Cardiac fibroblast (primary cell): ENCODE data around the gene OR6B1.
A peak's percentile ranks its signal among the peaks of the same experiment; 100 is the strongest.

ENCODE experiments used
- DNase-seq, 2 donors: peaks; one replicate each; pipeline versions ENCODE4 v3.0.0 to v3.0.0-alpha.2; 2010; ENCODE audit warnings: low read depth in 2 of 2
- H3K4me3 ChIP-seq, 2 donors: replicated peaks in 1 of 2; 1 replicate in 1 of 2; 2 replicates in 1 of 2; pipeline ENCODE4 v1.5.1; 2011; ENCODE audit warnings: low read depth in 2 of 2, low read length in 2 of 2, mild to moderate bottlenecking in 2 of 2, moderate library complexity in 1 of 2
- TF ChIP-seq, protein P1 (sequence below): IDR thresholded peaks from one replicate; pipeline ENCODE4 v1.5.1; 2011; ENCODE audit warnings: low read depth, mild to moderate bottlenecking, low read length, inconsistent platforms

Gene OR6B1

DNA sequence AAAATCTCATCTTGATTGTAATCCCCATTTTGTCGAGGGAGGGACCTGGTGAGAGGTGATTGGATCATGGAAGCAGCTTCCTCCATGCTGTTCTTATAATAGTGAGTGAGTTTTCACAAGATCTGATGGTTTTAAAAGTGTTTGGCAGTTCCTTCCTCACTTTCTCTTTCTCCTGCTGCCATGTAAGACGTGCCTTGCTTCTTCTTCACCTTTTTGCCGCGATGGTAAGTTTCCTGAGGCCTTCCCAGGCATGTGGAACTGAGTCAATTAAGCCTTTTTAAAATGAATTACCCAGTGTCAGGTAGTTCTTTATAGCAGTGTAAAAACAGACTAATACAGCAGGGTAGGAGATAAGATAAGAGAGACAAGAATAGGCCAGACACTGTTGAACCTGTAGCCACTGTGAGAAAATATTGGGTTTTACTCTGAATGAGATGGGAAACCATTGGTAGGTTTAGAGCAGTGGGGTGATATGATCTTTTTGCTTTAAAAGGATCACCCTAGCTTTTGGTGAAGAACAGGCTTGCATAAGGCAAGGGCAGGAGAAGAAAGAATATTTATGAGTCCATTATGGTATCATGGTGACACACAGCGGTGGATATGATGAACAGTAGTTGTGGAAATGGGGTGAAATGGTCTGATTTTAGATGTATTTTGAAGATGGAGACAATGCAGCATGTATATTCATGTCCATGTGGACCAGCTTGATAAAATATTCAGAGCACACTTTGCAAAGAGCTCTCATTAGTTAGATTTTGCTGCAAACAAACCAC lies 11.5 kb downstream of the OR6B1 start:
- DNase-seq = peak; percentile 26 to 31
- TF ChIP-seq, protein P1, sequence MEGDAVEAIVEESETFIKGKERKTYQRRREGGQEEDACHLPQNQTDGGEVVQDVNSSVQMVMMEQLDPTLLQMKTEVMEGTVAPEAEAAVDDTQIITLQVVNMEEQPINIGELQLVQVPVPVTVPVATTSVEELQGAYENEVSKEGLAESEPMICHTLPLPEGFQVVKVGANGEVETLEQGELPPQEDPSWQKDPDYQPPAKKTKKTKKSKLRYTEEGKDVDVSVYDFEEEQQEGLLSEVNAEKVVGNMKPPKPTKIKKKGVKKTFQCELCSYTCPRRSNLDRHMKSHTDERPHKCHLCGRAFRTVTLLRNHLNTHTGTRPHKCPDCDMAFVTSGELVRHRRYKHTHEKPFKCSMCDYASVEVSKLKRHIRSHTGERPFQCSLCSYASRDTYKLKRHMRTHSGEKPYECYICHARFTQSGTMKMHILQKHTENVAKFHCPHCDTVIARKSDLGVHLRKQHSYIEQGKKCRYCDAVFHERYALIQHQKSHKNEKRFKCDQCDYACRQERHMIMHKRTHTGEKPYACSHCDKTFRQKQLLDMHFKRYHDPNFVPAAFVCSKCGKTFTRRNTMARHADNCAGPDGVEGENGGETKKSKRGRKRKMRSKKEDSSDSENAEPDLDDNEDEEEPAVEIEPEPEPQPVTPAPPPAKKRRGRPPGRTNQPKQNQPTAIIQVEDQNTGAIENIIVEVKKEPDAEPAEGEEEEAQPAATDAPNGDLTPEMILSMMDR = no peak
- H3K4me3 ChIP-seq = no peak overlapping the region

DNA sequence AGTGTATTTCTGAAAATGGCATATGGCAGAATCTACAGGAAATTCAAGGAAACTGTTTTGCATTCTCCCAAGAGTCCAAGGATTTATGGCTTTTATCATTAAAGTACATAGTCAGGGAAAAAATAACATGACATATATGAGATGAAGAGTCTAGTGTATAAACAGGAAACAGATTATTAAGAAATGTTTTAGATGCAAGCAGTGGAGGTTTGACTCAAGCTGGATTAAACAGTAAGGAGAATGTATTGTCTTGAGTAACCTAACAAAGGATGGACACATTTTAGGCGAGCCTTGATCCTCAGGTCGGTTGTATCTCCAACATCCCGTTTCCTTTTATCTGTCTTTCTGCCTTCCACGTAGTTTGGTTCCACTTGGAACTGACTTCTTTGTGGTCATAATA lies 17.9 kb downstream of the OR6B1 start:
- TF ChIP-seq, protein P1 = no peak
- DNase-seq = peak in 1 of 2 donors; percentile 18
- H3K4me3 ChIP-seq = no peak overlapping the region

DNA sequence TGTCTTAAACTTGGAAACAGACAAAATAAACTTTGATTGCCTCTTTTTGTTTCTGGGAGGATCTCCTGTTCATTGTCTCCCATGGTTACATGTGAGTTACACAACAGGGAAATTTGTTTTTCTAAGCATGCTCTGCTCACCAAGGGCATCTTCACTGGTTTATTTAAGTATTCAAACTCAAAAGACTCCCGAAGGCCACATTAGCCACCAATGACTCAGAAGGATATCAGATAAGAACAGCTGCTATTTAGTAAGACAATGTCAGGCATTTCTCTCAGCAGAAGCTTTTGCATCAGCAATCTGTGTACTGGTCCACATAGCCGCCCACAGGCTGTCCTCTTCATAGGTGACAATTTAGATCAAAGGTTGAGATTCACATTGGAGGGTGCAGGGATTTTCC lies 19.3 kb downstream of the OR6B1 start:
- H3K4me3 ChIP-seq = no peak overlapping the region
- TF ChIP-seq, protein P1 = peak; percentile 2
- peak; percentile 94 to 97 for DNase-seq

DNA sequence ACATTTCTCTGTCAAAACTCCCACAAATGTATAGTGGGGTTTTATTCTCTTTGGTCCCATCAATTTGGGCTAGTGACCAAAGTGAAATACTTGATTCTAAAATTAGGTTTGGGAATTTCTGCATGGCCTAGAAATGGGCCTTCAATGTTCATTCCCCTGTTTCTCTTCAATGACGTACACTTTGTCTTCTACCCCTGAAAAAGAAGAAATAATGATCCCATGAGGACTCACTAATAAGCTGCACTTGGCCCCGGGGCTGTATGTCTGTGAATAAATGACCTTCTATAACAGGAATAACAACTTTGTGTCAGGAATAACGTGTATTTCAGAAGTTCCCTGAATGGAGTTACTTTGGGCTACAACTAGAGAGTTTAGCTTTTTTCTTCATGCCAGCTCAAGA lies 20.2 kb downstream of the OR6B1 start:
- no peak for DNase-seq
- TF ChIP-seq, protein P1 = no peak
- no peak overlapping the region for H3K4me3 ChIP-seq

DNA sequence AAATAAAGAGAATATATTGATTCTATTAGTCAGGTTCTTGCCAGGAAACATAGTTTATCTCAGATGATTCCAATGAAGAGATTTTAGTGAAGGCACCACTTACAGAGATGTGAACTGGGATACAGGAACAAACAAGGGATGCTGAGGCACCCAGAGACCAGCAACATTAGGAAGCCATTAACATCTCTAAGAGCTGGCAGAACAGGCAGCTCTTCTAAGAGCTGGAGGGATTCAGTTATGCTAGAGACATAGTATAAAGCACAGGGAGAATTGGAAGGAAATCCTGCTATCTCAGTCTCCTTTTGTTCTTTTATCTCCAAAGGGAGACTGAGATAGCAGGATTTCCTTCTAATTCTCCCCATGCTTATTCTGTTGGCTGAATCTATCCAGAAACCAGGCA lies 22.0 kb downstream of the OR6B1 start:
- TF ChIP-seq, protein P1 = no peak
- DNase-seq = no peak
- no peak overlapping the region for H3K4me3 ChIP-seq

DNA sequence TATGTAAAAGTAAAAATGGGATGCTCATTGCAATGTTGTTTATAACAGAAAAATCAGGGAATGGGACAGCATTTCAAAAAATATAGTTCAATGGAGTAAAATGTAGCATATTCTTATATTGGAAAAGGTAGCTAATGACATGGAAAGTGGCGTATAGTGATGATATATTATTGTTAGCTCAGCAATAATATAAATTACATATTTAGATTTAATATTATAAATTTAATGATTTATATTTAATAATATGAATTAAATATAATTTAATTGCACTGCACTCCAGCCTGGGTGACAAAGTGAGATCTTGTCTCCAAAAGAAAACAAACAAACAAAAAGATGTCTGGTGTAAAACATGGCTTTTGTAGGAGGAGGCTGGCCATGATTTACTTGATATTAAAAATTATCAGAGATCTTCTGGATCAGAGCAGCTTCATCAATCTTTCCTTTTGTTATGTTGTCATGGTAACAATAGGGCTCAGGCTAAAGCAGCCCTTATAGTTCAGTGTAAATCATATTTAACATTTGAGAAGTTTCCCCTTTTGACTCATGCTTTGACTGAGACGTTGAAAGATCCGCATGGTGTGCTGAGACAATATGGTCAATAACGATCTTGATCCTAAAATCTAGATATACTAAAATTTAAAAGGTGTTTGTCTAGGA lies 23.2 kb downstream of the OR6B1 start:
- TF ChIP-seq, protein P1 = no peak
- DNase-seq = no peak
- no peak overlapping the region for H3K4me3 ChIP-seq

DNA sequence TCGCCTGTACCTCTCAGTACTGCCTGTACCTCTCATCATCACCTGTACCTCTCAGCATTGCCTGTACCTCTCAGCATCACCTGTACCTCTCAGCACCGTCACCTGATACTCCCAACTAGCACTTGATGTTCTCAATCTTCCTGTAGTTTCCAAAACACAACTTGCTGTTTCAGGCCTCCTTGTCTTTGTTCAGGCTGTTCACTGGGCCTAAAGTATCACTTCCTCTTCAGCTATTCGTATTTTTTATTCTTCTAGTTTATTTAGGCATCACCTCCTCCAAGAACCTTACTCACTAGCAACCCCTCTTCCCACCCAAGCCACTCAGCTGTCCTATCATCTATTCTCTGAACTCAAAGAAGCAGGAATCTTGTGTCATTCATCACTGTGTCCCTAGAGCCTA lies 24.1 kb downstream of the OR6B1 start:
- H3K4me3 ChIP-seq = no peak overlapping the region
- DNase-seq = no peak
- TF ChIP-seq, protein P1 = no peak
